T-cell (primary cell): ENCODE measurements around the gene SIK2. TPM values are rescaled to one million over a fixed set of nuclear protein-coding genes. Genes with fewer than 3 reads are reported as not detected.
"Not testable (repeated sequence)": the region's sequence is repeated elsewhere in the genome, so short reads cannot be mapped to it uniquely, and the experiment has no call there.

Experiments used
- ATAC-seq, 4 experiments: fragments of 200-7000 bp in 3 of 4; fragments of 150-1000 bp in 1 of 4; cut with Tn5 transposase; replicated peaks in 1 of 4; 1 replicate in 3 of 4; 2 replicates in 1 of 4; pipeline ENCODE4 v1.10.0; 2021; ENCODE audit warnings: moderate library complexity in 3 of 4, mild to moderate bottlenecking in 2 of 4, moderate number of reproducible peaks in 1 of 4
- CTCF ChIA-PET, 2 donors: fragments of 300-600 bp; sonication (Branson Sonifier 250); formaldehyde crosslinking; loops; one replicate each; lab custom pipeline; 2022; ENCODE audit warnings: antibody characterized with exemption in 2 of 2; lab: Charles Lee
- POLR2A ChIA-PET, 2 donors: fragments of 300-600 bp; sonication (Branson Sonifier 250); formaldehyde crosslinking; loops; one replicate each; lab custom pipeline; 2022; ENCODE audit warnings: antibody characterized with exemption in 2 of 2; lab: Charles Lee
- DNase-seq, 35 experiments: peaks; one replicate each; pipeline versions ENCODE4 v3.0.0 to v3.0.0-alpha.2; 2013 to 2023
- H3K27ac ChIP-seq: one replicate; pipeline ENCODE4 v1.5.1; 2013; ENCODE audit warnings: low read length
- H3K27me3 ChIP-seq, 2 experiments: replicated peaks in 1 of 2; 1 replicate in 1 of 2; 2 replicates in 1 of 2; pipeline versions ENCODE4 v1.6.1 to v1.7.0; 2013; ENCODE audit warnings: low read length in 1 of 2, mixed read lengths in 1 of 2; ENCODE audit not compliant: control insufficient read depth in 2 of 2, insufficient read depth in 2 of 2; ENCODE audit errors: extremely low read depth in 1 of 2
- H3K36me3 ChIP-seq, 2 donors: 1 replicate in 1 of 2; 2 replicates in 1 of 2; pipeline versions ENCODE4 v1.6.1 to v1.7.0; 2013; ENCODE audit warnings: low read length in 1 of 2; ENCODE audit not compliant: control insufficient read depth in 2 of 2, insufficient read depth in 1 of 2; ENCODE audit errors: extremely low read depth in 1 of 2
- H3K4me1 ChIP-seq, 2 experiments: 1 replicate in 1 of 2; 2 replicates in 1 of 2; pipeline versions ENCODE4 v1.6.1 to v1.7.0; 2013; ENCODE audit warnings: low read length in 2 of 2, mixed read lengths in 1 of 2; ENCODE audit not compliant: insufficient read depth in 2 of 2, control insufficient read depth in 1 of 2; ENCODE audit errors: extremely low read depth in 1 of 2
- H3K4me3 ChIP-seq, 2 donors: 1 replicate in 1 of 2; 2 replicates in 1 of 2; pipeline versions ENCODE4 v1.5.1 to v1.7.0; 2013; ENCODE audit warnings: mild to moderate bottlenecking in 2 of 2, low read length in 1 of 2, moderate library complexity in 1 of 2; ENCODE audit not compliant: control insufficient read depth in 1 of 2; ENCODE audit errors: extremely low read depth in 1 of 2
- H3K9me3 ChIP-seq: 2 replicates; pipeline ENCODE4 v1.7.0; 2013
- H3K27ac Mint-ChIP-seq, 2 donors: one replicate each; pipeline ENCODE4 v1.8.0; 2020 to 2021; ENCODE audit warnings: mild to moderate bottlenecking in 2 of 2, mixed read lengths in 2 of 2
- H3K27me3 Mint-ChIP-seq, 2 donors: one replicate each; pipeline ENCODE4 v1.8.0; 2021 to 2022; ENCODE audit warnings: mixed read lengths in 2 of 2
- H3K36me3 Mint-ChIP-seq: one replicate; pipeline ENCODE4 v1.8.0; 2021; ENCODE audit warnings: mixed read lengths
- H3K4me1 Mint-ChIP-seq, 3 donors: one replicate each; pipeline ENCODE4 v1.8.0; 2020 to 2022; ENCODE audit warnings: mixed read lengths in 3 of 3, mild to moderate bottlenecking in 1 of 3
- H3K4me3 Mint-ChIP-seq, 3 donors: one replicate each; pipeline ENCODE4 v1.8.0; 2020 to 2022; ENCODE audit warnings: mild to moderate bottlenecking in 3 of 3, mixed read lengths in 3 of 3, moderate library complexity in 3 of 3
- H3K9me3 Mint-ChIP-seq, 3 donors: one replicate each; pipeline ENCODE4 v1.8.0; 2020 to 2022; ENCODE audit warnings: mixed read lengths in 3 of 3
- WGBS: methylation state at CpG from one replicate; pipeline ENCODE4 v1.1.5; 2013; ENCODE audit warnings: missing lambda C conversion rate; ENCODE audit not compliant: insufficient coverage; 5-methylcytosine and 5-hydroxymethylcytosine counted together
- total RNA-seq, 35 experiments: library from RNA in 6 of 35; stranded (reverse) in 6 of 35; fragments of 120-200 nt in 1 of 35; gene quantifications; one replicate each; pipeline versions ENCODE4 v1.2.1 to v1.2.4 and lab custom pipeline; 2013 to 2026

The SIK2 gene
- total RNA-seq, 5 donors from 2014 or later (not counting 1 experiment from before 2014, with no cell fraction given) = 6.0 to 11.4 (median 9.1) TPM

GRCh38 chr11:111707039-111707690, 104.9 kb downstream of the SIK2 start:
- peaks cover 7 to 58% of the 10 kb centered on the region in 2 donors for H3K36me3 ChIP-seq
- no peak overlapping the region for H3K4me3 Mint-ChIP-seq
- no peaks in the 10 kb centered on the region for H3K27me3 Mint-ChIP-seq
- peaks cover 64% of the 10 kb centered on the region for H3K36me3 Mint-ChIP-seq
- CTCF ChIA-PET = no interaction called here
- no peak overlapping the region for H3K27ac ChIP-seq
- no peaks in the 10 kb centered on the region for H3K9me3 Mint-ChIP-seq
- ATAC-seq (no peak), DNase-seq (no peak)
- no peaks in the 10 kb centered on the region for H3K9me3 ChIP-seq
- no peaks in the 10 kb centered on the region for H3K4me1 Mint-ChIP-seq
- H3K4me3 ChIP-seq = no peak overlapping the region
- POLR2A ChIA-PET = interaction anchor here (0.6 to 0.7 kb wide), 2 partner anchors 62 to 155 kb away, joined by 6 to 8 read pairs; no protein-coding TSS in a partner anchor
- H3K27ac Mint-ChIP-seq = no peak overlapping the region
- no peaks in the 10 kb centered on the region for H3K4me1 ChIP-seq
- WGBS = 100% methylated on average over 3 of the region's 9 CpGs
- no peaks in the 10 kb centered on the region for H3K27me3 ChIP-seq

- H3K27me3 Mint-ChIP-seq = no peaks in the 10 kb centered on the region
- CTCF ChIA-PET = no interaction called here
- DNase-seq (no peak), ATAC-seq (no peak)
- no peak overlapping the region for H3K4me3 ChIP-seq
- no peak overlapping the region for H3K27ac ChIP-seq
- no peaks in the 10 kb centered on the region for H3K4me1 ChIP-seq
- 98% methylated on average over 5 of the region's 5 CpGs for WGBS
- peaks cover 7 to 59% of the 10 kb centered on the region in 2 donors for H3K36me3 ChIP-seq
- H3K4me1 Mint-ChIP-seq = no peaks in the 10 kb centered on the region
- H3K9me3 Mint-ChIP-seq = no peaks in the 10 kb centered on the region
- POLR2A ChIA-PET = interaction anchor here in 1 of 2 donors (0.6 kb wide), 1 partner anchor 61 kb away, joined by 6 read pairs; no protein-coding TSS in a partner anchor
- H3K9me3 ChIP-seq = no peaks in the 10 kb centered on the region
- no peak overlapping the region for H3K27ac Mint-ChIP-seq
- H3K4me3 Mint-ChIP-seq = no peak overlapping the region
- H3K27me3 ChIP-seq = no peaks in the 10 kb centered on the region
- H3K36me3 Mint-ChIP-seq = peaks cover 68% of the 10 kb centered on the region
These were observed 105.4 kb downstream of the SIK2 start for GRCh38 chr11:111707691-111708067.

- no peak overlapping the region for H3K4me3 ChIP-seq
- ATAC-seq = no peak
- ChIA-PET POLR2A (no interaction called here), CTCF (no interaction called here)
- no peak overlapping the region for H3K27ac Mint-ChIP-seq
- H3K4me3 Mint-ChIP-seq = no peak overlapping the region
- H3K9me3 ChIP-seq = no peaks in the 10 kb centered on the region
- no peaks in the 10 kb centered on the region for H3K9me3 Mint-ChIP-seq
- WGBS = 100% methylated on average over 1 of the region's 4 CpGs
- DNase-seq = no peak
- peaks cover 57% of the 10 kb centered on the region for H3K36me3 Mint-ChIP-seq
- no peaks in the 10 kb centered on the region for H3K4me1 ChIP-seq
- no peaks in the 10 kb centered on the region for H3K27me3 Mint-ChIP-seq
- no peak overlapping the region for H3K27ac ChIP-seq
- no peaks in the 10 kb centered on the region for H3K27me3 ChIP-seq
- peaks cover 0 to 25% of the 10 kb centered on the region in 2 donors for H3K36me3 ChIP-seq
- peaks cover 0 to 4% (median 0%) of the 10 kb centered on the region in 3 donors for H3K4me1 Mint-ChIP-seq
These were observed 112.3 kb downstream of the SIK2 start for GRCh38 chr11:111714522-111714921.

- Mint-ChIP-seq H3K9me3 (no peaks in the 10 kb centered on the region), H3K27ac (no peak overlapping the region), H3K4me3 (no peak overlapping the region), H3K4me1 (peaks cover 0 to 4% (median 0%) of the 10 kb centered on the region in 3 donors), H3K36me3 (peaks cover 59% of the 10 kb centered on the region), H3K27me3 (no peaks in the 10 kb centered on the region)
- 87% methylated on average over 4 of the region's 5 CpGs for WGBS
- no peak overlapping the region for H3K27ac ChIP-seq
- H3K4me3 ChIP-seq = no peak overlapping the region
- peaks cover 0 to 33% of the 10 kb centered on the region in 2 donors for H3K36me3 ChIP-seq
- DNase-seq = no peak
- no peak for ATAC-seq
- H3K27me3 ChIP-seq = no peaks in the 10 kb centered on the region
- ChIA-PET CTCF (interaction anchor here in 1 of 2 donors (0.8 kb wide), 1 partner anchor 58 kb away, joined by 4 read pairs; no protein-coding TSS in a partner anchor), POLR2A (interaction anchor here in 1 of 2 donors (0.6 kb wide), 1 partner anchor 105 kb away, joined by 3 read pairs; no protein-coding TSS in a partner anchor)
- H3K9me3 ChIP-seq = no peaks in the 10 kb centered on the region
- no peaks in the 10 kb centered on the region for H3K4me1 ChIP-seq
These were observed 113.0 kb downstream of the SIK2 start for GRCh38 chr11:111715142-111715816.

GRCh38 chr11:111717660-111718059, 115.4 kb downstream of the SIK2 start:
- H3K9me3 Mint-ChIP-seq, H3K4me1 ChIP-seq, H3K4me1 Mint-ChIP-seq, H3K27me3 ChIP-seq, H3K27ac ChIP-seq, H3K9me3 ChIP-seq, DNase-seq, H3K27me3 Mint-ChIP-seq, CTCF ChIA-PET, H3K4me3 ChIP-seq, H3K4me3 Mint-ChIP-seq, ATAC-seq: not testable (repeated sequence)
- POLR2A ChIA-PET = interaction anchor here in 1 of 2 donors (0.7 kb wide), 1 partner anchor 21 kb away, joined by 3 read pairs; no protein-coding TSS in a partner anchor
- H3K36me3 ChIP-seq = peaks cover 15 to 44% of the 10 kb centered on the region in 2 donors
- peak overlapping the region in 1 of 2 donors; percentile 39 for H3K27ac Mint-ChIP-seq
- no CpG with 5 or more reads among the region's 3 CpGs for WGBS
- peaks cover 60% of the 10 kb centered on the region for H3K36me3 Mint-ChIP-seq

- WGBS = no CpG with 5 or more reads among the region's 6 CpGs
- Histone ChIP-seq H3K27ac (no peak overlapping the region), H3K9me3 (no peaks in the 10 kb centered on the region), H3K27me3 (no peaks in the 10 kb centered on the region), H3K4me1 (no peaks in the 10 kb centered on the region), H3K36me3 (peaks cover 21 to 45% of the 10 kb centered on the region in 2 donors), H3K4me3 (no peak overlapping the region)
- DNase-seq (no peak), ATAC-seq (no peak)
- Mint-ChIP-seq H3K4me3 (no peak overlapping the region), H3K27me3 (no peaks in the 10 kb centered on the region), H3K36me3 (peaks cover 63% of the 10 kb centered on the region), H3K27ac (no peak overlapping the region), H3K9me3 (no peaks in the 10 kb centered on the region), H3K4me1 (peaks cover 0 to 4% (median 0%) of the 10 kb centered on the region in 3 donors)
- ChIA-PET CTCF (no interaction called here), POLR2A (interaction anchor here in 1 of 2 donors (0.7 kb wide), 1 partner anchor 21 kb away, joined by 3 read pairs; no protein-coding TSS in a partner anchor)
These were observed 116.2 kb downstream of the SIK2 start for GRCh38 chr11:111718436-111718835.
